Measurements from ENCODE around the gene WWP2.

DNA sequence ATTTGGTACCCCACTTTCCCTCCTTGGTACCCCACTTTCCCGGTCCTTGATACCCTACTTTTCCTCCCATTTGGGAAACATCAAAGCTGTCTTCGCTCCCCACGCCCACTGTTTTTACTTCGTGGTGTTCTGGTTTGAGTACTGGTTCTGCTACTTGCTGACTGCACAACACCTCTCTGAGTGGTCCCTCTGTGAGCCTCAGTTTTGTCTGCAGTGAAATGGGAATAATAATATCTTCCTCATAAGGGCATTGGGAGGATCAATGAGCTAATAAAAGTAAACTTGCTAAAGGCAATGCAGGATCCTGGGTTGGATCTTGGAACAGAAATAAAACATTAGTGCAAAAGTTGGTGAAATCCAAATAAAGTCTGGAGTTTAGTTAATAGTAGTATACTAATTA, 119.0 kb downstream of the WWP2 start:
- TF ChIP-seq CTCF (optimal IDR thresholded peaks at IDR 0.05 in 1 of 3, IDR thresholded peaks at IDR 0.05 in 1 of 3, conservative IDR thresholded peaks at IDR 0.05 in 1 of 3; ENCODE audit: extremely low read depth in 1 of 3, insufficient read depth in 2 of 3, low read length in 3 of 3) (no peak), EZH2 (IDR thresholded peaks at IDR 0.05; ENCODE audit: low read length) (no peak)

All from keratinocyte (primary cell).